Mesendoderm (in vitro differentiated cells): ENCODE data around the gene PTCHD4.
"Not testable (repeated sequence)": the region's sequence is repeated elsewhere in the genome, so short reads cannot be mapped to it uniquely, and the experiment has no call there.

Source experiments
- DNase-seq: peaks from one replicate; pipeline ENCODE4 v3.0.0; 2013
- H2AK5ac ChIP-seq: 2 replicates; pipeline ENCODE4 v1.6.1; 2013; ENCODE audit warnings: low read length, inconsistent platforms
- H2BK120ac ChIP-seq: 2 replicates; pipeline ENCODE4 v1.6.1; 2013; ENCODE audit warnings: low read depth, mild to moderate bottlenecking, low read length, moderate library complexity, mixed read lengths
- H2BK15ac ChIP-seq: replicated peaks from 2 replicates; pipeline ENCODE4 v1.6.1; 2013; ENCODE audit warnings: low read depth, mild to moderate bottlenecking, moderate library complexity
- H2BK5ac ChIP-seq: 2 replicates; pipeline ENCODE4 v1.6.1; 2013; ENCODE audit warnings: low read length, inconsistent platforms
- H3K18ac ChIP-seq: 2 replicates; pipeline ENCODE4 v1.6.1; 2013; ENCODE audit warnings: mild to moderate bottlenecking, low read length, mixed read lengths
- H3K23ac ChIP-seq: one replicate; pipeline ENCODE4 v1.6.1; 2013; ENCODE audit warnings: low read length
- H3K27ac ChIP-seq: 2 replicates; pipeline ENCODE4 v1.5.1; 2013; ENCODE audit warnings: low read depth, mild to moderate bottlenecking, inconsistent platforms, low read length, moderate library complexity
- H3K27me3 ChIP-seq: 2 replicates; pipeline ENCODE4 v1.6.1; 2013; ENCODE audit warnings: low read length, control low read depth, mild to moderate bottlenecking, inconsistent platforms; ENCODE audit not compliant: insufficient read depth, poor library complexity
- H3K36me3 ChIP-seq: 2 replicates; pipeline ENCODE4 v1.6.1; 2013; ENCODE audit warnings: low read length, inconsistent platforms; ENCODE audit not compliant: control insufficient read depth, insufficient read depth
- H3K4ac ChIP-seq: one replicate; pipeline ENCODE4 v1.6.1; 2013; ENCODE audit warnings: low read depth, mild to moderate bottlenecking, low read length, moderate library complexity
- H3K4me1 ChIP-seq: 2 replicates; pipeline ENCODE4 v1.6.1; 2013; ENCODE audit warnings: low read depth, low read length, inconsistent platforms; ENCODE audit not compliant: control insufficient read depth
- H3K4me2 ChIP-seq: 2 replicates; pipeline ENCODE4 v1.6.1; 2013; ENCODE audit warnings: low read length
- H3K4me3 ChIP-seq: 2 replicates; pipeline ENCODE4 v1.5.1; 2013; ENCODE audit warnings: mild to moderate bottlenecking, low read length
- H3K56ac ChIP-seq: one replicate; pipeline ENCODE4 v1.6.1; 2013; ENCODE audit warnings: low read length
- H3K79me1 ChIP-seq: 2 replicates; pipeline ENCODE4 v1.6.1; 2013; ENCODE audit warnings: low read length, inconsistent platforms
- H3K79me2 ChIP-seq: 2 replicates; pipeline ENCODE4 v1.6.1; 2013; ENCODE audit warnings: mild to moderate bottlenecking, low read length; ENCODE audit not compliant: control insufficient read depth, insufficient read depth
- H3K9ac ChIP-seq: 2 replicates; pipeline ENCODE4 v1.6.1; 2013; ENCODE audit warnings: low read length, inconsistent platforms
- H4K5ac ChIP-seq: one replicate; pipeline ENCODE4 v1.6.1; 2013; ENCODE audit warnings: low read length
- H4K8ac ChIP-seq: one replicate; pipeline ENCODE4 v1.6.1; 2013; ENCODE audit warnings: low read depth, mild to moderate bottlenecking, control low read depth, low read length, moderate library complexity
- WGBS: extraction: QIAGEN DNeasy Blood & Tissue Kit; methylation state at CpG from one replicate; pipeline ENCODE4 v1.1.7; 2013; ENCODE audit warnings: low lambda C conversion rate, missing lambda C conversion rate; ENCODE audit not compliant: insufficient coverage; ENCODE audit errors: extremely low coverage; 5-methylcytosine and 5-hydroxymethylcytosine counted together

PTCHD4 gene

DNA sequence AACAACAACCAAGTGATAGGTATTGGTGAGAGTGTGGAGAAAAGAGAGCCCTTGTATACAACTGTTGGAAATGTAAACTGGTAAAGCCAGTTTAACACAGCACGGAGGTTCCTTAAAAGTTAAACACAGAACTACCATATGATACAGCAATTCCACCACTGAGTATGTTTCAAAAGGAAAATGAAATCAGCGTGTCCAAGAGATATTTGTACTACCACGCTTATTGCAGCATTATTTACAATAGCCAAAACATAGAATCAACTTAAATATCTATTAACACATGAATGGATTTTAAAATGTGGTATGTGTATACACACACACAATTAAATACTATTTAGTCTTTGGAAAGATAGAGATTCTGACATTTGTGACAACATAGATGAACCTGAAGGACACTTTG is 1.1 kb downstream of the PTCHD4 start:
- H3K56ac ChIP-seq, result no peak overlapping the region
- no peak overlapping the region for H3K23ac ChIP-seq
- no peaks in the 10 kb centered on the region for H3K79me2 ChIP-seq
- no peaks in the 10 kb centered on the region for H3K27me3 ChIP-seq
- H2BK120ac ChIP-seq, result no peak overlapping the region
- H4K5ac ChIP-seq, result no peak overlapping the region
- H3K4me2 ChIP-seq, result no peak overlapping the region
- no CpG with 5 or more reads among the region's 3 CpGs for WGBS
- no peak overlapping the region for H2BK15ac ChIP-seq
- H2AK5ac ChIP-seq, result no peak overlapping the region
- peaks cover 2% of the 10 kb centered on the region for H3K4me1 ChIP-seq
- no peaks in the 10 kb centered on the region for H3K36me3 ChIP-seq
- H3K27ac ChIP-seq, result no peak overlapping the region
- H3K18ac ChIP-seq, result no peak overlapping the region
- no peaks in the 10 kb centered on the region for H3K79me1 ChIP-seq
- no peak for DNase-seq
- H4K8ac ChIP-seq, result no peak overlapping the region
- H3K4ac ChIP-seq, result no peak overlapping the region
- peak overlapping the region; percentile 47 for H3K9ac ChIP-seq
- H2BK5ac ChIP-seq, result no peak overlapping the region
- H3K4me3 ChIP-seq, result no peak overlapping the region

DNA sequence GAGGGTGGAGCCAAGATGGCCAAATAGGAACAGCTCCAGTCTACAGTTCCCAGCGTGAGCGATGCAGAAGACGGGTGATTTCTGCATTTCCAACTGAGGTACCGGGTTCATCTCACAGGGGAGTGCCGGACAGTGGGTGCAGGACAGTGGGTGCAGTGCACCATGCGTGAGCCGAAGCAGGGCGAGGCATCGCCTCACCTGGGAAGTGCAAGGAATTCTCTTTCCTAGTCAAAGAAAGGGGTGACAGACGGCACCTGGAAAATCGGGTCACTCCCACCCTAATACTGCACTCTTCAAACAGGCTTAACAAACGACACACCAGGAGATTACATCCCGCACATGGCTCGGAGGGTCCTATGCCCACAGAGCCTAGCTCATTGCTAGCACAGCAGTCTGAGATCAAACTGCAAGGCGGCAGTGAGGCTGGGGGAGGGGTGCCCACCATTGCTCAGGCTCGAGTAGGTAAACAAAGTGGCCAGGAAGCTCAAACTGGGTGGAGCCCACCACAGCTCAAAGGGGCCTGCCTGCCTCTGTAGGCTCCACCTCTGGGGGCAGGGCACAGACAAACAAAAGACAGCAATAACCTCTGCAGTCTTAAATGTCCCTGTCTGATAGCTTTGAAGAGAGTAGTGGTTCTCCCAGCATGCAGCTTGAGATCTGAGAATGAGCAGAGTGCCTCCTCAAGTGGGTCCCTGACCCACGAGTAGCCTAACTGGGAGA is 8.4 kb downstream of the PTCHD4 start:
- not testable (repeated sequence) for H3K79me2 ChIP-seq, H2BK120ac ChIP-seq, H3K79me1 ChIP-seq, H3K9ac ChIP-seq, DNase-seq, H4K5ac ChIP-seq, H3K36me3 ChIP-seq, H3K4me3 ChIP-seq, H2AK5ac ChIP-seq, H3K18ac ChIP-seq, H3K4me1 ChIP-seq, H2BK5ac ChIP-seq, H3K27ac ChIP-seq, H3K4ac ChIP-seq, H2BK15ac ChIP-seq, H3K23ac ChIP-seq, H3K4me2 ChIP-seq, H3K56ac ChIP-seq, H3K27me3 ChIP-seq, H4K8ac ChIP-seq
- WGBS, result no CpG with 5 or more reads among the region's 17 CpGs

DNA sequence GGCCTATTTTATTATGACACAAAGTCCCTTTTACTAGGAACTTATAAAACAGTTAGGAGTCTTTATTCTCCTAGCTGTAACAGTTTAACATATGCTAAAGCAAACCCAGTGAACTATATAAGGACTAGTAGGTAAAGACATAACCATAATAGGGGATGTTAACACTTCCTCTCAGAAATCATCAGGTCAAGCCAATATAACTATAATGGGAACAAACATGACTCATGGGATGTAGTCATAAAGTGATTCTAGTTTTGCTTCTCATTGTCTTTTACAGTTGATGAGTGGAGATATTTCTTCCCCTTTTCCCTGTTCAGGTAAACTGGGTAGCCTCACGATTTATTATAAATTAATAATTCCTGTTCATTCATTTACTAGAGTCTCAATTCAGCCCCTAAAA is 9.7 kb downstream of the PTCHD4 start:
- Histone ChIP-seq H2BK15ac (no peak overlapping the region), H3K4ac (no peak overlapping the region), H3K27ac (no peak overlapping the region)

DNA sequence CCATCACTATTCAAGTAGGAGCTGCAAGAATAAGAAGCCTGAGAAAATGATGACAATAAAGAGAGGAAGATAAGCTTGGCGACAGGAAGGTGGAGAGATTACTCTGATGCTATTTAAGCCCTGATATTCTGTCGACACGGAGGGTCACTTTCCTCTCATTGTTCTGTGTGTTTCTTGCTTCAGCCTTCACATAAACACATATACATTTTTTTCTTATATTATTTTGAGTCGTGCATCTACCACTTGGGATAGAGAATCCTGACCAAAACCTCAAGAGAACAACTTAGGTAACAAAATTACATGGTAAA is 10.5 kb downstream of the PTCHD4 start:
- Histone ChIP-seq H2AK5ac (no peak overlapping the region), H3K36me3 (no peaks in the 10 kb centered on the region), H2BK120ac (no peak overlapping the region), H3K27ac (no peak overlapping the region), H3K4me1 (no peaks in the 10 kb centered on the region), H2BK15ac (no peak overlapping the region), H2BK5ac (no peak overlapping the region), H3K56ac (no peak overlapping the region), H3K4me2 (no peak overlapping the region), H3K79me1 (no peaks in the 10 kb centered on the region), H3K27me3 (no peaks in the 10 kb centered on the region), H3K79me2 (no peaks in the 10 kb centered on the region), H3K23ac (no peak overlapping the region), H3K9ac (no peak overlapping the region), H4K8ac (no peak overlapping the region), H3K18ac (no peak overlapping the region), H4K5ac (no peak overlapping the region), H3K4me3 (no peak overlapping the region), H3K4ac (no peak overlapping the region)
- DNase-seq, result no peak
- WGBS, result no CpG with 5 or more reads among the region's 4 CpGs

More for the DNA sequence above, 9.7 kb downstream of the PTCHD4 start:
- Histone ChIP-seq H3K4me1 (no peaks in the 10 kb centered on the region), H3K18ac (no peak overlapping the region), H3K4me3 (no peak overlapping the region), H3K79me2 (no peaks in the 10 kb centered on the region), H3K36me3 (no peaks in the 10 kb centered on the region), H2BK5ac (no peak overlapping the region), H3K23ac (no peak overlapping the region), H3K9ac (no peak overlapping the region), H2BK120ac (no peak overlapping the region), H3K79me1 (no peaks in the 10 kb centered on the region), H2AK5ac (no peak overlapping the region), H4K5ac (no peak overlapping the region), H3K27me3 (no peaks in the 10 kb centered on the region), H4K8ac (no peak overlapping the region), H3K56ac (no peak overlapping the region), H3K4me2 (no peak overlapping the region)
- no CpG with 5 or more reads among the region's 1 CpG for WGBS
- no peak for DNase-seq

DNA sequence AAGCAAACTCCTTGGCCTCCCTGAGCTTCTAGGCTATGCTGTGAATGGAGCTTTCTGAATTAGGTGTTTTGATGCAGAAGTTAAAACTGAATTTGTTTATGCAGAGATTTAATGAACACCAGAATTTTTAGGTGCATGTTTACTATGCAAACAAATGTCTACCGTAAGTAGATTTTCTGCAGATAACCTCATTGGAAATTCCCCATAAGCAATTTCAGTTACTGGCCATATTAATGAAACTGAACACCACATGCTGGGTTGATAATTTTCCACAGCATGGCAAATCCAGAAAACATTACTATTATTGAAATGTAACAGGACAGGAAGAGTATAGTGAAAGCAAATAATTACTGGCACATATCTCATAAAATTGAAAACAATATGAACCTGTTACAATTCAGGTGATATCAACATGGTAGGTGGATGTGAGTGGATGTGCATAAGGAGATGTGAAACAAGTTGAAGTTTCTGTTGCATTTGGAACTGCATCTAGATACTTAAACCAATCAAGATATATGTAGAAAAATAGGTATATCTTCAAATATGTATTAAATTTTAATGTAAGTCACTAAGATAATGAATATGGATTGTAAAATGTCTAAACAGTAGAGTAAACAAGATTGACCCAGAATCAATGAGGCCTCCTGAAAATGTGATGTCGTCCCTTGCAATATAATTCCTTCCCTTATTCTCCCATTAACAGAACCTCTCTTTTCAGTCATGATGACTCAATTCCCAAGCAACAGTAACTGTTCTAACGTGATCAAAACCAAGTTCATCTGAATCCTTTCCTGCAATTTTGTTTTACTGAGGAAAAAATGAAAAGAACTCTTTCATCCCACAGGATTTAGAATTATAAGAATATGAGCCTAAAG is 11.0 kb downstream of the PTCHD4 start:
- Histone ChIP-seq H3K56ac (no peak overlapping the region), H3K27ac (no peak overlapping the region), H3K4ac (no peak overlapping the region), H3K9ac (no peak overlapping the region), H3K18ac (no peak overlapping the region), H2BK15ac (no peak overlapping the region), H3K23ac (no peak overlapping the region), H3K36me3 (no peaks in the 10 kb centered on the region), H2BK5ac (no peak overlapping the region), H3K4me1 (no peaks in the 10 kb centered on the region), H3K27me3 (no peaks in the 10 kb centered on the region), H4K5ac (no peak overlapping the region), H2AK5ac (no peak overlapping the region), H2BK120ac (no peak overlapping the region), H3K4me2 (no peak overlapping the region), H3K4me3 (no peak overlapping the region), H4K8ac (no peak overlapping the region), H3K79me1 (no peaks in the 10 kb centered on the region), H3K79me2 (no peaks in the 10 kb centered on the region)
- WGBS, result no CpG with 5 or more reads among the region's 3 CpGs
- DNase-seq, result no peak
